NCI-H187 (cell line): ENCODE results near the gene VPS52.
A peak's percentile ranks its signal among the peaks of the same experiment; 100 is the strongest.
"Not testable (repeated sequence)": the region's sequence is repeated elsewhere in the genome, so short reads cannot be mapped to it uniquely, and the experiment has no call there.

ENCODE experiments used
- DNase-seq, 2 experiments: peaks; one replicate each; lab custom pipeline; 2025; lab: John Stamatoyannopoulos, UW

The VPS52 gene

DNA sequence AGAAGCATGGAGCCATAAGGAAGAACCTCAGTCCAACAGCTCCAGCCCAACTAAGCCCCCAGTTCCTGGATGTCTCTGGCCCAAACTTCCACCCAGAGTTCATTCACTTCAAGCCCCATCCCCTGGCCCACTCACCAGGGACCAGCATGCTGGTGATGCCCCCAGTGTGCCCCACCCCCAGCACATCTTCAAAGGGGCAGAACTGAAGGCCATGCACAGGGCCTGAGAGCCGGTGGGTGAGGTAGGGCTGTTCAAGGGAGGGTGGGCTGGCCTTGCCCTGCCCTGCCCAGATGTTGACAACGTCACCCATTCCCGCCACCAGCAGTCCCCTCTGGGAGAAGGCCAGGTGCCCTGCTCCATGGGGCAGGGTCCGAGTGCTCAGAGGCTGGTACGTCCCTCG lies 8.9 kb upstream of the VPS52 start:
- DNase-seq: no peak

DNA sequence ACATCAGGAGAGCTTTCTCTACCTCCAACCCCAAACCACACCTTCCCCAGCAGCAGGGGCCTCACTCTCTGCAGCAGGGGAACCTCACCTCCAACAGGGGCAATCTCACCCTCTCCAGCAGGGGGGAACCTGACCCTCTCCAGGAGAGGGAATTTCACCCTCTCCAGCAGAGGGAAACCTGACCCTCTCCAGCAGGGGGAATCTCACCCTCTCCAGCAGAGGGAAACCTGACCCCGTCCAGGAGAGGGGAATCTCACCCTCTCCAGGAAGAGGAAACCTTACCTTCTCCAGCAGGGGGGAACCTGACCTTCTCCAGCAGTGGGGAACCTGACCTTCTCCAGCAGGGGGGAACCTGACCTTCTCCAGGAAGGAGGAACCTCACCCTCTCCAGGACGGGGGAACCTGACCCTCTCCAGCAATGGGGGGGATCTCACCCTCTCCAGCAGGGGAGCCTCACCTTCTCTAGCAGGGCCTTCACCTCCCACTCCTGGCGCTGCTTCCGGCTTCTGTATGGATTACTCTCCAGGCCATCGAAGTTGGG lies 8.4 kb upstream of the VPS52 start:
- no peak for DNase-seq

DNA sequence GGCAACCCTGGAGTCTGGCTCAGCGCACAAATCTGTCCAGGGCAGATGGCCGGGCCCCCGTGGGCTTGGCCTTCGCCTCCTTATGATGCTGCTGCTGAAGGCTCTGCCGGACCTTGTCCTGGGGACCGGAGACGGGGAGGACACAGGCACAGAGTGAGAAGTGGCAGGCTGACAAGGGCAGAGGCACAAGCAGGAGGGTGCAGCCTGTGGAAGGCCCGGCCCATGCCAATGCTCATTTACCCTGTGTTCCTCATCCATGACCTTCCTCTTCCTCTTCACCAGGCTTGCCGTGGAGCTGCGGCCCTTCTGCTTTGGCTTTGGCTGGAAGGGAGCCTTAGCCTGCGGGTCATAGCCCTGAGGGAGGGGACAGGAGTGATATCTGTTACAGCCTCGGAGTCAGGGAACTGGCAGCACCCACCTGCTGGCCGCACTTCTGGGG lies 7.6 kb upstream of the VPS52 start:
- DNase-seq: no peak

DNA sequence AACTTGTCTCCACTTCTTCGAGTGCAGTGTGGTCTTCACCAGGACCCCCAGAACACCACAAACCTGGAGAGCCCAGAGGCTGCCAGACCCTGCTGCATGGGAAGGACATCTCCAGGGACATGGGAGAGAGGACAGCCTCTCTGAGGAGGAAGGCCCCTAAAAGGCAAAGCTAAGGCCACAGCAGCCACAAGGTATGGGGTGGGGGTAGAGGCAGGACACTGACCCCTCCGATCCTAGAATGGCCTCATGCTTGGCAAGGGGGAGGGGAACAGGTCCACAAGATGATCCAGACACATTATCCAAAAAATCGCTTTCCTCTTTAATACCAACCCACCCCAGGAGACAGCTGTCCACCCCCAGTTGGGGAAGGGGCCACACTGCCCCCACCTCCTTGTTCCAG lies 7.1 kb upstream of the VPS52 start:
- no peak for DNase-seq

DNA sequence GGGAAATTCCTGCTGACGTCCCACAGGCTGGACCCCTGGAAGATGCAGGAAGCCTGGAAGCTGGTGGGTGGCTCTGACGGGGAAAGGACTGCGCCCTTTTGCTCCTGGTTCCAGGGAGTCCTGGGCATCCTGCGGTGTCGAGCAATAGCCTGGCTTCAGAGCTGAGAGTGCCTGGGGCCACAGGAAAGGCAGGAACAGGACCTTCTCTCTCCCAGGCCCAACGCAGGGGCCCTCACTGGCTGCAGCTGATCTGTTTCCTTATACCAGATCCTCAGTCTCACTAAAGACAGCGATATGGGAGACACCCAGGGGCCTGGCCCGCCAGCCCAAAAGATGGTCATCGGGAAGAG lies 6.7 kb upstream of the VPS52 start:
- DNase-seq: no peak

DNA sequence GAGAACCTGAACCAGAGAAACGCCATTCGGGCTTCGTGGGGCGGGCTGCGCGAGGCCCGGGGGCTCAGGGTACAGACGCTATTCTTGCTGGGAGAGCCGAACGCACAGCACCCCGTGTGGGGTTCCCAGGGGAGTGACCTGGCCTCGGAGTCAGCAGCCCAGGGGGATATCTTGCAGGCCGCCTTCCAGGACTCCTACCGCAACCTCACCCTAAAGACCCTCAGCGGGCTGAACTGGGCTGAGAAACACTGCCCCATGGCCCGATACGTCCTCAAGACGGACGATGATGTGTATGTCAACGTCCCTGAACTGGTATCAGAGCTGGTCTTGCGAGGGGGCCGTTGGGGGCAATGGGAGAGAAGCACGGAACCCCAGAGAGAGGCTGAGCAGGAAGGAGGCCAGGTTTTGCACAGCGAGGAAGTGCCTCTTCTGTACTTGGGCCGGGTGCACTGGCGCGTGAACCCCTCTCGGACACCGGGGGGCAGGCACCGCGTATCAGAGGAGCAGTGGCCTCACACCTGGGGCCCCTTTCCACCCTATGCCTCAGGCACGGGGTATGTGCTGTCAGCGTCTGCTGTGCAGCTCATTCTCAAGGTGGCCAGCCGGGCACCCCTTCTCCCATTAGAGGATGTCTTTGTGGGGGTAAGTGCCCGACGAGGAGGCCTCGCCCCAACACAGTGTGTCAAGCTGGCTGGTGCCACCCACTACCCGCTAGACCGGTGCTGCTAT lies 6.2 kb upstream of the VPS52 start:
- no peak for DNase-seq

DNA sequence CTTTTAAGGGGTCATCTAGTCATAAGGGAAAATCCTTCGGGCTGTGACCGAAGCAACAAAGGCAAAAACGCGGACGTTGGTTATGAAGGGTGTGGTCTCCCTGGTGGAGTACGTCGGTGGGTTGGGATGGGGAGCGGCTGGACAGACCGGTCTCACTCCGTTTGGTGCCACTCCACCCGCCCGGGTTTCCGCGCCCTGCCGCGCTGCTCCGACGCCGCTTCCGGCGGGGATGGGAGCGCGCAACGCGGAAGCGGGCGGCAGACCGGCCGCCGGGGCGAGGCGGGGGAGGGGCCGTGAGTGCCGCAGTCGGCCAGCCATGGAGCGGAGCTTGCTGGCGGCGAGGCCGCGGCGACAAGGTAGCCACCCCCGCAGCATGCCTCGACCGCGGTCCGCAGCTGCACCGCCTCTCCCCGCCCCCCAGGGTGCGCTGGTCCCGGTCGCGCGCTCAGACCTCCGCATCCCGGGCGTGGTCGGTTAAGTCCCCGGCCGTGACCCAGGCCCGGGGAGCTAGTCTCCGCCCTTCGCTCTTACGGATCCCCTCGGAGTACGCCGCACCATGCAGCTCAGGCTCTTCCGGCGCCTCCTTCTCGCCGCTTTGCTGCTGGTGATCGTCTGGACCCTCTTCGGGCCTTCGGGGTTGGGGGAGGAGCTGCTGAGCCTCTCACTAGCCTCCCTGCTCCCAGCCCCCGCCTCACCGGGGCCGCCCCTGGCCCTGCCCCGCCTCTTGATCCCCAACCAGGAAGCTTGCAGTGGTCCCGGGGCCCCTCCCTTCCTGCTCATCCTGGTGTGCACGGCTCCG lies 5.4 kb upstream of the VPS52 start, which contains the start of gene B3GALT4:
TSS of gene B3GALT4 (plus strand) at position 260 of the 799 bp plus-strand sequence. CDS start at position 557, 297 bp downstream.
- peak; percentile 33 to 65 for DNase-seq

DNA sequence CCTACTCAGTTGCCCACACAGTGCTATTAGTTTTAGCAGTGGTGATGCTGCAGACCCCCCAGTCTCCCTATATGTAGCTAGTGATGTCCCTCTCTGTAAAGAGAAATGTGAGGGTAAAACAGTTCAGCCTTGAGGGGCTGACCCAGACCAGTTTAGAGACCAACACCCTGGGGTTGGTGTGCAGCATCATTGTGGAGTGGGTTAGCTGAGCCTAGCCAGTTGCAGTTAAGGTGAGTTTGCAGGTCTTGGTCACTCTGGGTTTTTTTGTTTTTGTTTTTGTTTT lies 4.8 kb upstream of the VPS52 start:
- no peak for DNase-seq

DNA sequence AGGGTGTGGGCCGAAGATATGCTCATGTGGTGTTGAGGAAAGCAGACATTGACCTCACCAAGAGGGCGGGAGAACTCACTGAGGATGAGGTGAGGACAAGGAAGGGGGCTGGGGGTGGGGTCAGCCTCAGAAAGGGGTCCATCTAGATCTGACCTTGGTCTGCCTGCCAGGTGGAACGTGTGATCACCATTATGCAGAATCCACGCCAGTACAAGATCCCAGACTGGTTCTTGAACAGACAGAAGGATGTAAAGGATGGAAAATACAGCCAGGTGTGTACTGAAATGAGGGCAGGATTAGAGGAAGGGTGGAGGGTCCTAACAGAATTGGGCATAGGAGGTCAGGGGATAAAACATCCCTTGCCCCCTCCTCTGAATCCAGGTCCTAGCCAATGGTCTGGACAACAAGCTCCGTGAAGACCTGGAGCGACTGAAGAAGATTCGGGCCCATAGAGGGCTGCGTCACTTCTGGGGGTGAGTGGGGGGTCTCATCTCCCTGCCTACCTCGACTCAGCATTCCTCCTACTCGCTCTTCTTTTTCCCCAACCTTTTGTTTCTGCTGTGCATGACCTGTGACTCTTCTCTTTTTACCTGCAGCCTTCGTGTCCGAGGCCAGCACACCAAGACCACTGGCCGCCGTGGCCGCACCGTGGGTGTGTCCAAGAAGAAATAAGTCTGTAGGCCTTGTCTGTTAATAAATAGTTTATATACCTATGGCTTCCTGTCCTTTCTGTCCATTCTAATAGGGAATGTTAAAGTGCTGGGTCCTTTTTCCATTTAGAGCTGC lies 4.3 kb upstream of the VPS52 start:
- not testable (repeated sequence) for DNase-seq

DNA sequence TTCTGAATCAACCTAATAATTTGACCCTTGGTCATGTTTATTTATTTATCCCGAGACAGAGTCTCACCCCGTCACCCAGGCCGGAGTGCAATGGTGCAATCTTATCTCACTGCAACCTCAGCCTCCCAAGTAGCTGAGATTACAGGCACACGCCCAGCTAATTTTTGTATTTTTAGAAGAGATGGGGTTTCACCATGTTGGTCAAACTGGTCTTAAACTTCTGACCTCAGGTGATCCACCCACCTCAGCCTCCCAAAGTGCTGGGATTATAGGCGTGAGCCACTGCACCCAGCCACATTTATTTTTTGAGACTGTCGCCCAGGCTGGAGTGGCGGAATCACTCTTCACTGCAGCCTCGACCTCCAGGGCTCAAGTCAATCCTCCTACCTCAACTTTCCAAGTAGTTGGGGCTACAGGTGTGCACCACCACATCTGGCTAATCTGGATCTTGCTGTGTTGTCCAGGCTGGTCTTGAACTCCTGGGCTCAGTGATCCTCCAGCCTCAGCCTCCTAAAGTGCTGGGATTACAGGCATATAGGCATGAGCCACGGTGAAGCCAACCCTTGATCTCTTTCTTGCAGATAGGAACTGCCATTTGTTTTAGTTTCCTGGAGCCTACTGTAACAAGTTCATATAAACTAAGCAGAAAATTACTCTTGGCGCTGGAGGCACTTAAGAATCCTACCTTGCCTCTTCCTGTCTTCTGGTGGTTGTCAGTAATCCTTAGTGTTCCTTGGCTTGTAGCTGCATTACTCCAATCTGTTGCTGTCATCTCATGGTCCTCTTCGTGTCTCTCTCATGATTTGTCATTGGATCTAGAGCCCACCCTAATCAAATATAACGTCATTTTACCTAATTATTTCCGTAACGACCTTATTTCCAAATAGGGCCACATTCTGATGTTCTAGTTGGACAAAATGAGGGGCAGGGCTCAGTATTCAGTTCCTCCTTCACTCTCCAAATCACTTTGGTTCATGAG lies 2.5 kb upstream of the VPS52 start:
- no peak for DNase-seq

DNA sequence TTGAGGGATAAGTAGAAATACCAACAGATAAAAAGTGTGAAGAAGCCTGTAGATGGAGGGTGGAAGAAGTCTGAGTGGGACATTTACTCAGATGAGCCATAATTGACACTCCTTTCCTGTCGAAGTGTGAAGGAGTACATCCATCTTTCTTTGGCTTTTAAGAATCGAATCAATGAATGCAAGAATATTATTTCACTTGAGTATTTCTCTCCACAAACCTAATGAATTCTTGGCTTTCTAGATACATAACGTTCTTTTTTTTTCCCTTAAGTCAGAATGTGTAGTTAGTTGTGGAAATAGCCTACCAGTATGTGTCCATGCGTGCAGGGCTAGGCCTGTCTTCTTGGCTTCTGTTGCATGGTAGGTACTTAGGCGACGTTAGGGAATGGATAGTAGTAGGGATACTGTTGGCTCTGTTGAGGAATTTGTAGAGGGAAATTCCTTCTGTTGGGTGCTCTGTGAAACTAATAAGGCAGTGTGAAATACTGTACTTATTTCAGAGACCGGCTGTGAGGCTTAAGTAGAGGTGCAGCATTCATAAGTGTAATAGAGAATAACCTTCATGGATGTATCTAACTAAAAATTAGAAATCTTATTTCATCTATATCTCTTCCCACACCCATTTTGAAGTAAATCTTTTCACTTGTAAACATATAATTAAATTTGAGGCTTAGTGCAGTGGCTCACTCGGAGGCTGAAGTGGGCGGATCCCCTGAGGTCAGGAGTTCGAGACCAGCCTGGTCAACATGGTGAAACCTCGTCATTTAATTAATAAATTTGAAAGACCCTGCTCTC lies 1.6 kb upstream of the VPS52 start:
- no peak for DNase-seq

DNA sequence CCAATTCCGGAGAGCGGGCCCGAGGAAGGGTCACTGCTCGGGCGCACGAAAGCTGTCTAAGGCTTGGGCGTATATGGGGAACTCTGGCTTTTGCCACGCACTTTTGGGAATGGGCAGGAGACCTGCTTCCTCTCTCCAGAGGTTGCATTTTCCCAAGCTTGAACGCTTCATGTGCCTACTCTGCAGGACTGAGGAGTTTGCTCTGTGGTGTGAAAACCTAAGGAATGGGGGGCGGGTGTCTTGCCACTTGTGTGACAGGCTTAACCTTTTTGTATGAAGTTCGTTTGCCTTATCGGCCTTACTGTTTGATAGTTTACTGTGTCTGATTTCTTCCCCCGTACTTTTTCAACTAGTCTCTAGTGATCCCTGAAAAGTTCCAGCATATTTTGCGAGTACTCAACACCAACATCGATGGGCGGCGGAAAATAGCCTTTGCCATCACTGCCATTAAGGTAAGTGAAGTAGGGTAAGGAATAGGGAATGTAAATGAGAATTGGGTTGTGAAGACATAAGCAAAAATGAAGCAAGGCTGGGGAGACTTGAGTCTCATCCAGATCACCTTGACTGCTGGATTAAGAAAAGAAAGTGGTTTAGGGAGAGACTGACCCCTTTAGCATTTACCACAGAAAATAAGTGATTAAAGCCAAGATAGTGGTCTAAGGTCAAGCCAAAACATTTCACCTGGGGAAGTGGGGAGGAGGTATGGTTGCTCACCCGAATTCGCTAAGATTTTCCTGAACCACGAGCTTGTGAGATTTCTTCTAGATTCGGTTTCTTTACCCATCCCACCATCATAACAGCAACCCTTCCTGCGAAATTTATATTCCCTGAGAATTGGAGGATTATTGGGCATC lies 826 bp upstream of the VPS52 start:
- DNase-seq: no peak

DNA sequence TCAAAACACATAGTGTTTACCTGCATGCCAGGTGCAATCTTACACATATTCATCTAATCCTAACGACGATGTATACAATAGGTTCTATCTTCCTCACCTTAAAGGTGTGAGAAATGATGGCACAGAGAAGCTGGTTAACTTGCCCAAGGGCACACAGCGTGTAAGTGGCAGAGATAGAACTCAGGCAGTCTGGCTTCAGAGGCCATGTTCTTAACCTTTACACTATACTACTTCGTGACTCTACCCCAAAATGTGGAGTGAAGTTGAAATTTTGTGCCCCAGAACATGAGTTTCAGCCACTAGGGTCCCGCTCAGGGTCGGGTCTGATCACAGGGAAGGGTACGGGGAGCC lies 584 bp downstream of the VPS52 start:
- no peak for DNase-seq

DNA sequence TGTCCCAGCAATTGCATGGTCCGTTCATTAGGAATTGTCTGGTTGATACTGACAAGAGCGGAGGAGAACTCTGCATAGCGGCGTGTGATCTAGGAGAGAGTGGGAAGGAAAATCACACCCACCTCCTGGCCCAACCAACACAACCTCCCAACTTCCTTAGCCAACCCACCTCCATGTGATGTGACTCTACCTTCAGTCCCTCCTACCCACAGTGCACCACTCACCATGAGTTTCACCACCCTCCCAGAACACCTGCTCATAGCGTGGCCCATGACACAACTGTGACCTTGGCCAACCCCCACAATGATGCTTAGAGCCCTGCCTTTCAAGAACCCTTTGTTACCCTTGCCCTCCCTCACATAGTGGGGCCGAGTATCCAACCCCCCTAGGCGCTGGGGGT lies 7.7 kb downstream of the VPS52 start:
- DNase-seq: no peak

DNA sequence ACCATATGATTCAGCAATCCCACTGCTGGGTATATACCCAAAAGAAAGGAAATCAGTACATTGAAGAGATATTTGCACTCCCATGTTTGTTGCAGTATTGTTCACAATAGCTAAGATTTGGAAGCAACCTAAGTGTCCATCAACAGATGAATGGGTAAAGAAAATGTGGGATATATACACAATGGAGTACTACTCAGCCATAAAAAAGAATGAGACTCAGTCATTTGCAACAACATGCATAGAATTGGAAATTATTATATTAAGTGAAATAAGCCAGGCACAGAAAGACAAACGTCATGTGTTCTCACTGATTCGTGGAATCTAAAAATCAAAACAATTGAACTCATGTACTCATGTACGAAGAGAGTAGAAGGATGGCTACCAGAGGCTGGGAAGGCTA lies 9.2 kb downstream of the VPS52 start:
- not testable (repeated sequence) for DNase-seq

DNA sequence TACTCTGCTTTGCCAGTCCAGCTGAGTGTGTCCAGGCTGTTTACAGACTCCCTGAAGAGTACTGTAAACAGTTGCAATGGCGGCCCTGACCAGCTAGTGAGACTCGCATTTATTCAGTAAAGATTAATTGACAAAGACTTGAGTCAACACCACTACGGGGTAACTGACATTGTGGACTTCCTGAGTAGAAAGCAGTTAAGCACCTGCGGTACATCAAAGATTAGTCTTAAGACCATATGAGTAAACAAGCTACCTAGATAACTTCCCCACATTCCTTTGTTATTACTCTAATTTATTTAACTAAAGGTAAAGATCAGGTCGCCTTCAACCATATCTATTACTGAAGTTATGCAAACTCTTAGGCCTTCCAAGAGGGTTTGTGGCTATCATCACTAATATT lies 12.6 kb downstream of the VPS52 start:
- no peak for DNase-seq

DNA sequence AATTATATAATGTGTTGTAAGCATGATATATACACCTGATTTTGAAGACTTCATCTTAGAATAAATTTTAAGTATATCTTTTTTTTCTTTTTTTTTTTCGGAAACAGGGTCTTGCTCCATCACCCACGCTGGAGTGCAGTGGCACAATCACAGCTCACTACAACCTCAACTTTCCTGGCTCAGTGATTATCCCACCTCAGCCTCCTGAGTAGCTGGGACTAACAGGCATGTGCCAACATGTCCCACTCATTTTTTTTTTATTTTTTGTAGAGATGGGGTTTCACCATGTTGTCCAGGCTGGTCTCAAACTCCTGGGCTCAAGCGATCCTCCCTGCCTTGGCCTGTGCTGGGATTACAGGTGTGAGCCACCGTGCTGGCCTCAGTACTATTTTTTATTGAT lies 17.1 kb downstream of the VPS52 start:
- DNase-seq: no peak

DNA sequence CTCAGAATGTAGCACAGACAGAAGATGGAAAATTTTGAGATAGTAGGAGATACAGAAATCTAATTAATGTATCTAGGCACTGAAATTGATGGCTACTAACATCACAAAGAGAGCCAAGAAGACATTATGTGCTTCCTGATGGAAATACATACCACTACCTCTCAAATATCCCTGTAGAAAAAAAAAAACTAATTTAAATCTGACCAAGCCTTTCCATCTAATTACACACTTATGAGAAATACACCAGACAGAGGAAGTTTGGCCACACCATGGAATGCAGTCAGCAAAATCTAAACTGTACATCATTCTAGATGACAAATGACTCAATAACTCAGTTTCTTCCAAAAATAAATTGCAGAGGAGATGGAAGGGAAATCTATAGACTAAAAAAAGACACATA lies 18.9 kb downstream of the VPS52 start:
- no peak for DNase-seq

DNA sequence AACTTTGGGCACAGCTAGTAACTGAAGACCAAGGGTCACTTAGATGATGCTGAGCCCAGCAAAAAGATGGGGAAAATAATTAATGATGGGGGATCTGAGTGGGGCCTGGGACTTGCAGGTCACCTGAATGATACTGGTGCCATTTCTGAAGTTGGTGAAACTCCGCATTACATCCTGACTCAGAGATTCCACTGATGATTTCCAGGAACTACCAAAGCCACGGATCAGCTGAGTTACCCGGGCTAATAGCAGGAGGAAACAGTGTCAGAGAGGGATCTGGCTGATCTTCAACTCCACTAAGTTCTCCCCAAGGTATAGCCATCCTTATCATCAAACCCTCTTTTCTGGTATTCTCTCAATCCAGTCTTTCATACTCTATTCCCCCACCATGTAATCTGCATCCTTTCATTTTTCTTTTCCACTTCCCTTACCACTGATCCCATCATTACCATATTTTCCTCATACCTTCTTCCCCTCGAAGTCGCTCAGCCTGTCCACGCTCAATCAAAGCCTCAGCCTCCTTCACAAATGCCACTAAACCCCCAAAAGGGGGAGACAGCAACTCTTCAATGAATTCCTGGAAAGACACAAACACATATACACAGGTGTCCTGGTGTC lies 20.2 kb downstream of the VPS52 start:
- no peak for DNase-seq
